A673 (cell line): ENCODE measurements around the gene RHOXF2. TPM values are rescaled to one million over a fixed set of nuclear protein-coding genes. Genes with fewer than 3 reads are reported as not detected.
"Not testable (repeated sequence)": the region's sequence is repeated elsewhere in the genome, so short reads cannot be mapped to it uniquely, and the experiment has no call there.

Experiments
- BruUV-seq: library from RNA; stranded (reverse); fragments of 400-500 nt; replicated peaks from 2 replicates; lab custom pipeline; 2021; lab: Mats Ljungman, UMichigan
- CTCF ChIA-PET: fragments of 300-600 bp; sonication (Branson Sonifier 250); formaldehyde crosslinking; loops from one replicate; lab custom pipeline; 2022; ENCODE audit warnings: antibody characterized with exemption; lab: Charles Lee
- POLR2A ChIA-PET: fragments of 300-600 bp; sonication (Branson Sonifier 250); formaldehyde crosslinking; loops from one replicate; lab custom pipeline; 2022; ENCODE audit warnings: antibody characterized with exemption; ENCODE audit not compliant: low non-redundant PET; lab: Charles Lee
- DNase-seq: peaks from one replicate; pipeline ENCODE4 v3.0.0-alpha.2; 2015; ENCODE audit warnings: low spot score
- H3K27ac ChIP-seq: fragments of 200-600 bp; sonication (generic); 2 replicates; pipeline ENCODE4 v1.5.1; 2016; ENCODE audit warnings: mixed run types, low read depth, mild to moderate bottlenecking, mixed read lengths, antibody characterized with exemption, low read length; ENCODE audit not compliant: poor library complexity, severe bottlenecking
- H3K27me3 ChIP-seq: fragments of 200-600 bp; sonication (generic); replicated peaks from 2 replicates; pipeline ENCODE4 v1.6.1; 2017; ENCODE audit warnings: mixed run types, low read depth, mild to moderate bottlenecking, mixed read lengths, antibody characterized with exemption, low read length; ENCODE audit not compliant: insufficient read depth, poor library complexity
- H3K36me3 ChIP-seq: fragments of 200-600 bp; sonication (generic); 2 replicates; pipeline ENCODE4 v1.6.1; 2016; ENCODE audit warnings: mixed run types, mild to moderate bottlenecking, mixed read lengths, antibody characterized with exemption, low read length; ENCODE audit not compliant: insufficient read depth, poor library complexity, severe bottlenecking
- H3K4me1 ChIP-seq: fragments of 200-600 bp; sonication (generic); 2 replicates; pipeline ENCODE4 v1.6.1; 2017; ENCODE audit warnings: mixed run types, mild to moderate bottlenecking, mixed read lengths, antibody characterized with exemption, low read length; ENCODE audit not compliant: insufficient read depth, poor library complexity, severe bottlenecking
- H3K4me3 ChIP-seq: fragments of 200-600 bp; sonication (generic); 2 replicates; pipeline ENCODE4 v1.5.1; 2016; ENCODE audit warnings: low read depth, mixed run types, mild to moderate bottlenecking, mixed read lengths, low read length; ENCODE audit not compliant: poor library complexity, severe bottlenecking
- H3K9me3 ChIP-seq: fragments of 200-600 bp; sonication (generic); 2 replicates; pipeline ENCODE4 v1.6.1; 2016; ENCODE audit warnings: mixed run types, low read depth, mild to moderate bottlenecking, mixed read lengths, antibody characterized with exemption, low read length; ENCODE audit not compliant: poor library complexity, severe bottlenecking
- CTCF ChIP-seq: fragments of 300-800, 200-600 bp; sonication (generic); conservative IDR thresholded peaks from 2 replicates; pipeline ENCODE4 v1.5.1; 2017; ENCODE audit warnings: low read depth, mild to moderate bottlenecking, antibody characterized with exemption, low read length, moderate library complexity, mixed read lengths
- EZH2 ChIP-seq: fragments of 200-600 bp; sonication (generic); IDR thresholded peaks from 2 replicates; pipeline ENCODE4 v1.6.1; 2017; ENCODE audit warnings: borderline replicate concordance, low read depth, mild to moderate bottlenecking, mixed read lengths, antibody characterized with exemption, low read length; ENCODE audit not compliant: poor library complexity, severe bottlenecking
- intact Hi-C: fragments of 100-400 bp; cut with micrococcal nuclease; formaldehyde crosslinking; loops from one replicate; pipeline ENCODE4 v1.10.0; 2022; ENCODE audit not compliant: unreplicated experiment
- total RNA-seq: library from RNA; stranded (reverse); gene quantifications from 2 replicates; pipeline ENCODE4 v1.2.3, GENCODE V29; 2021

RHOXF2 gene
- total RNA-seq, 1 experiment from 2014 or later: not detected

GRCh38 chrX:120144178-120144844, 14.1 kb upstream of the RHOXF2 start:
- BruUV-seq: no TSS peak
- no peak for TF ChIP-seq CTCF
- no peak for TF ChIP-seq EZH2

GRCh38 chrX:120145295-120145925, 13.0 kb upstream of the RHOXF2 start:
- Histone ChIP-seq H3K4me3 (no peak overlapping the region), H3K27ac (no peak overlapping the region), H3K4me1 (no peaks in the 10 kb centered on the region), H3K27me3 (no peaks in the 10 kb centered on the region), H3K36me3 (no peaks in the 10 kb centered on the region), H3K9me3 (no peaks in the 10 kb centered on the region)
- no peak for DNase-seq
- intact Hi-C loops: no loop called here
- TF ChIP-seq EZH2 (no peak), CTCF (no peak)
- ChIA-PET CTCF (no interaction called here), POLR2A (no interaction called here)
- no TSS peak for BruUV-seq

More at GRCh38 chrX:120144178-120144844, 14.1 kb upstream of the RHOXF2 start:
- no peaks in the 10 kb centered on the region for H3K4me1 ChIP-seq
- H3K9me3 ChIP-seq: no peaks in the 10 kb centered on the region
- no peak overlapping the region for H3K4me3 ChIP-seq
- no peaks in the 10 kb centered on the region for H3K36me3 ChIP-seq
- intact Hi-C loops: no loop called here
- ChIA-PET CTCF (no interaction called here), POLR2A (no interaction called here)
- H3K27me3 ChIP-seq: no peaks in the 10 kb centered on the region
- no peak overlapping the region for H3K27ac ChIP-seq
- no peak for DNase-seq

- POLR2A ChIA-PET, H3K4me1 ChIP-seq, H3K27ac ChIP-seq, intact Hi-C loops, H3K4me3 ChIP-seq, CTCF ChIA-PET, DNase-seq, H3K9me3 ChIP-seq, H3K36me3 ChIP-seq, H3K27me3 ChIP-seq, BruUV-seq: not testable (repeated sequence)
Measured at GRCh38 chrX:120146323-120146722, 12.1 kb upstream of the RHOXF2 start.

GRCh38 chrX:120147537-120147936, 10.9 kb upstream of the RHOXF2 start:
- Histone ChIP-seq H3K4me1 (no peaks in the 10 kb centered on the region), H3K4me3 (no peak overlapping the region), H3K36me3 (no peaks in the 10 kb centered on the region), H3K27me3 (no peaks in the 10 kb centered on the region), H3K27ac (no peak overlapping the region), H3K9me3 (no peaks in the 10 kb centered on the region)
- intact Hi-C loops: no loop called here
- POLR2A ChIA-PET: no interaction called here
- CTCF ChIA-PET: no interaction called here
- TF ChIP-seq EZH2: no peak
- no peak for TF ChIP-seq CTCF
- no TSS peak for BruUV-seq
- no peak for DNase-seq

DNA sequence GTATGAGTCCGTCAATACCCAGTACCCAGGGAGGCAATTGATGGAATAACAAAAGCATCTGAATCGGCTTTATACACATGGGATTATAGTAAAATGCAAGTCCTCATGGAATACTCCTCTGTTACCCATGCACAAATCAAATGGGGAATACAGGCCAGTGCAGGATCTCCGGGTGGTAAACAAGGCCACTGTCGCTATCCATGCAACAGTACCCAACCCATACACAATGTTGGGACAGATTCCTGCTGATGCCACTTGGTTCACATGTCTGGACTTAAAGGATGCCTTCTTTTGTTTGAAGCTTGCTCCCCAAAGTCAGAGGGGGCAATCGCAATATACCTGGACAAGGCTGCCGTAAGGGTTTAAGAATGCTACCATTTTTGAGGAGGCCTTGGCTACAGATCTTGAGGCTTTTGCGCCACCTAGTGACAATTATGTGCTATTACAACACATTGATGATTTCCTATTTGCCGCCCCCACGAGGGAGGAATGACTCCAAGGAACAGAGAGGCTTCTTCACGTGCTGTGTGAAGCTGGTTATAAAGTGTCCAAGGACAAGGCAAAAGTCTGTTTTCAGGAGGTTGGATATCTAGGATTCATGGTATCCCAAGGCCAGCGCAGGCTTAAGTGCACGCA, 8.2 kb upstream of the RHOXF2 start:
- intact Hi-C loops, BruUV-seq, CTCF ChIA-PET, H3K36me3 ChIP-seq, H3K27me3 ChIP-seq, H3K4me1 ChIP-seq, H3K27ac ChIP-seq, H3K4me3 ChIP-seq, DNase-seq, H3K9me3 ChIP-seq, POLR2A ChIA-PET: not testable (repeated sequence)
